Coronary artery (tissue), 2 donors: ENCODE results near the gene BCLAF3.

Experiments used
- DNase-seq: peaks from one replicate; pipeline ENCODE4 v3.0.0-alpha.2; 2017; ENCODE audit warnings: low spot score
- H3K27ac ChIP-seq, 2 donors: fragments of 200-600 bp; sonication (generic); one replicate each; pipeline ENCODE4 v1.5.1; 2016 to 2019
- H3K4me3 ChIP-seq: fragments of 200-600 bp; sonication (generic); 2 replicates; pipeline ENCODE4 v1.5.1; 2016; ENCODE audit warnings: mild to moderate bottlenecking, moderate library complexity
- TF ChIP-seq, protein P1 (sequence below): fragments of 200-600 bp; sonication (generic); IDR thresholded peaks from one replicate; pipeline ENCODE4 v1.5.1; 2019; ENCODE audit warnings: antibody characterized with exemption

The BCLAF3 gene

GRCh38 chrX:19972984-19973383, 17.9 kb downstream of the BCLAF3 start:
- TF ChIP-seq, protein P1, sequence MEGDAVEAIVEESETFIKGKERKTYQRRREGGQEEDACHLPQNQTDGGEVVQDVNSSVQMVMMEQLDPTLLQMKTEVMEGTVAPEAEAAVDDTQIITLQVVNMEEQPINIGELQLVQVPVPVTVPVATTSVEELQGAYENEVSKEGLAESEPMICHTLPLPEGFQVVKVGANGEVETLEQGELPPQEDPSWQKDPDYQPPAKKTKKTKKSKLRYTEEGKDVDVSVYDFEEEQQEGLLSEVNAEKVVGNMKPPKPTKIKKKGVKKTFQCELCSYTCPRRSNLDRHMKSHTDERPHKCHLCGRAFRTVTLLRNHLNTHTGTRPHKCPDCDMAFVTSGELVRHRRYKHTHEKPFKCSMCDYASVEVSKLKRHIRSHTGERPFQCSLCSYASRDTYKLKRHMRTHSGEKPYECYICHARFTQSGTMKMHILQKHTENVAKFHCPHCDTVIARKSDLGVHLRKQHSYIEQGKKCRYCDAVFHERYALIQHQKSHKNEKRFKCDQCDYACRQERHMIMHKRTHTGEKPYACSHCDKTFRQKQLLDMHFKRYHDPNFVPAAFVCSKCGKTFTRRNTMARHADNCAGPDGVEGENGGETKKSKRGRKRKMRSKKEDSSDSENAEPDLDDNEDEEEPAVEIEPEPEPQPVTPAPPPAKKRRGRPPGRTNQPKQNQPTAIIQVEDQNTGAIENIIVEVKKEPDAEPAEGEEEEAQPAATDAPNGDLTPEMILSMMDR: no peak
- no peak overlapping the region for H3K4me3 ChIP-seq
- DNase-seq: no peak
- H3K27ac ChIP-seq: no peak overlapping the region

- no peak for DNase-seq
- Histone ChIP-seq H3K4me3 (no peak overlapping the region), H3K27ac (no peak overlapping the region)
- TF ChIP-seq, protein P1: no peak
Measured at GRCh38 chrX:19968276-19968675, 22.6 kb downstream of the BCLAF3 start.

DNA sequence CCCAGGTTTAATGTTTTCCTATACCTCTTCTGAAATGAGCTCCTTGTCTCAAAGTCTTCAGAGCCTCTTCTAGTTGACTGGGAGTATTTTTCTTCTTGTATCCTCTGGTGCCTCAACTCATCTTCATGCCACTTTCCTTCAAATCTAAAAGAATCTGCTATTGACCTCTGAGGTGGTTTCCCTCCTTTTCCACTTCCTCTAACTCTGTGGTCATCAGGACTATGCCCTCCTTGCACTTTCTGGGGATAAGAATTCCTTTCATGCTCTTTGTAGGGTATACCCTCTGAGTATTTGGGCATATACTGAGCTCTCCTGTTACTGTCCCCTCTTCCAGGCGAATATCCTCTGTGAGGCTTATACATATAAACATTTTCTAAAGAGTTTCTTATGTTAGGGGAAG, 24.8 kb downstream of the BCLAF3 start:
- Histone ChIP-seq H3K4me3 (no peak overlapping the region), H3K27ac (no peak overlapping the region)
- DNase-seq: no peak
- TF ChIP-seq, protein P1: no peak

DNA sequence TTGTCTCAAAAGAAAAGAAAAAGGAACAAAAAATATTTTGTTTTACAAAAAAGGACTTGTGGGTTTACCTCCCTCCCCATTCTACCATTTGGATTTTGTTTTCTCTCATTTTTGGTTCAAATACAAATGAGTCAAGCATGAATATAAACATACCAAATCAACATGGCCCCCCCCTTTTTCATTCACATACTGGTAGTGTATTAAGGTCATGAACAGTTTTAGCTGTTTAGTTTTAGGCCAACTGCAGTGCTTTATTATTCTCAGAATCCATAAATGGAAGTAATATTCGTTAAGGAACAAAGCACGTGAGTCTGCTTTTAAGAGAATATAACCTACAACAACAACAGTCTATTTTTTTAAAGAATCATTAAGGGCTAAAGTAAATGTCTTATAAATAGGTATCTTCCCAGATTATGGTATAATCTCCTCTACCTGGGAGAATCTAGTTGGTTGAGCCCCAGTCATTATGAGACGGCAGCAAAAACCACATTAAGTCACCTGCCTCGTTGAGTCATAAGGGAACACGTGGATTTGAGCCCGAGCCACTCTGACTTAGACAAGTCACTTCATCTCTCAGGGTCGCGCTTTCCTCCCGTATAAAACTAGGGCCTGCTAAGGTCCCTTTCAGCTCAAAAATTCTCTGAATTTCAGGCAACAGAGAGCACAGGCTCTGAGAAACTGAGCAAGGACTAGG, 26.7 kb downstream of the BCLAF3 start:
- DNase-seq: no peak
- Histone ChIP-seq H3K4me3 (no peak overlapping the region), H3K27ac (no peak overlapping the region)
- TF ChIP-seq, protein P1: no peak

DNA sequence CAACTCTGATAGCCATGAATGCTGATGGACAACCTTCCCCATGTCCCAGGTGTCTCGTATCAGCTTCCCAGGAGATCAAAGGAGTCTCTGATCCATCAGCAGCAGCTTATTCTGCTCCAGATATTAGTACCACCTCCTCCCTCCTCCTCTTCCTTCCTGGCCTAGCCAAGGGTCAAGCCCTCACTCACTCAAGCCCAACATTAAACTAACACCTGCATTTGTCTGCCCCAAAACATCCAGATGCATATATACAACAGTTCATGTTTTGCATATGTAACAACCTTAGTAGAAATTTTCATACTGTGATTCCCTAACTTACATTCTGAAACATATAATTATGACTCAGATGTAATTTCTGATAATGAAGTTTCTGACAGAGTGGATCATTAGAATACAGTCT, 29.9 kb downstream of the BCLAF3 start:
- Histone ChIP-seq H3K27ac (no peak overlapping the region), H3K4me3 (no peak overlapping the region)
- DNase-seq: no peak
- TF ChIP-seq, protein P1: no peak

- TF ChIP-seq, protein P1: no peak
- Histone ChIP-seq H3K27ac (no peak overlapping the region), H3K4me3 (no peak overlapping the region)
- no peak for DNase-seq
Measured at GRCh38 chrX:19958552-19959486, 32.0 kb downstream of the BCLAF3 start.
